NCI-H2227 (cell line): Measurements from ENCODE around the gene LIX1.
"Not testable (repeated sequence)": the region's sequence is repeated elsewhere in the genome, so short reads cannot be mapped to it uniquely, and the experiment has no call there.

ENCODE experiments used
- DNase-seq: peaks from one replicate; lab custom pipeline; 2025; ENCODE audit not compliant: unreplicated experiment; lab: John Stamatoyannopoulos, UW

Gene LIX1

GRCh38 chr5:97141539-97141938, 872 bp downstream of the LIX1 start:
- DNase-seq = no peak

DNA sequence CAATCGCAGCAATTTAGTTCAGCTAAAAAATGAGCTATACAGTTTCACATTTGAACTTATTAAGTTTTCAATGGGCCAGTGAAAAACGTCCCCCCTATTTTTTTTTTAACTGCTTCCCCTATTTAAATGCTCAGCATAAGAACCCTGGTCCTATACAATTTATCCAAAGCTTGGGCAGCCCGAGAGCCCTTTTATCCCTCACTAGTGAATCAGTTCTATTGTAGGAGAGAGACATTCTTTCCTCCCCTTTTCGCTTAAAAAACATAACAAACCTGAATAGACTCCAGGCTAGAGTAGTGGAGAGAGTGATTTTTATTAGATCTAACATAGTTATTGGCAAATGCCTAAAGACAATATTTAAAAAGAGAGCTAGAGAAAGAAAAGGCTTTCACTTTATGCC, 1.4 kb downstream of the LIX1 start:
- DNase-seq = no peak

DNA sequence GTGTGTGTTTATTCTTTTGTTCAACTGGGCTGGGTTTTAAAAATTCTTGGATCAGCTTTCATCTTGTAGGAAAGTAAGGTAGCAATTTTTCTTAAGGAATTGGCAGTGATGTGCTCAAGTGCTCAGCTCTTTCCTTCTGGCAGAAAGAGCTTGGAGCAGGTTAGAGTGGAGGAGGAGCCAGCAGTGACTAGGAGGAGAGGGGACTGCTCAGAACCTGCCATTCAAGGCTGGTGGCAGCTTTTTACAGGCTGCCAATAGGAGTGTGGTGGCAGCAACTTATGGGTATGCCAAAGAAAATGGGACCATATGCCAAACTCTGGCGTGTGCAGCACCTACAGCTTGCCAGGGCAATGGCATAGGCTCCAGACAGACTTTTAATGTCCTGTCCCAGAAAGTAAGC, 2.2 kb downstream of the LIX1 start:
- DNase-seq = not testable (repeated sequence)

- DNase-seq = no peak
Measured at GRCh38 chr5:97136475-97136874, 5.9 kb downstream of the LIX1 start.

- no peak for DNase-seq
Measured at GRCh38 chr5:97135868-97136267, 6.5 kb downstream of the LIX1 start.

DNA sequence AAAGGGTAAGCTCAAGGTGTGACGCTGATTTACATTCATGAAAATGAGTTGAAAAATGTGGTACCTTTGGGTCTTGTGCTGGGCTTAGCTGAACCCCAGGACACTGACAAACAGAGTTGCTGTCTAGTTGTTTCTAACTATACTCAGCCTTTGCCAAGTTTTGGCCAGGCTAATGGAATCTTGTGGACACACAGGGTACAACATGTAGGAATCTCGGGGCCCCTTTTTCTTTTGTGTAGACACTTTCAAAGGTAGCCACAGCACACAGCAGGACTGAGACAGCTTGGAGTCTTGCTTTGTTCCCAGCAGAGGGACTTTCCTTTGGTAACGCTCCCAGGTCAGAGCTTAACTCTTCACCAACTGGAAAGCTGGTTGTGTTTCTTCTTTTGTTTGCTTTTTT, 7.8 kb downstream of the LIX1 start:
- DNase-seq = no peak

- no peak for DNase-seq
Measured at GRCh38 chr5:97133101-97133500, 9.3 kb downstream of the LIX1 start.

DNA sequence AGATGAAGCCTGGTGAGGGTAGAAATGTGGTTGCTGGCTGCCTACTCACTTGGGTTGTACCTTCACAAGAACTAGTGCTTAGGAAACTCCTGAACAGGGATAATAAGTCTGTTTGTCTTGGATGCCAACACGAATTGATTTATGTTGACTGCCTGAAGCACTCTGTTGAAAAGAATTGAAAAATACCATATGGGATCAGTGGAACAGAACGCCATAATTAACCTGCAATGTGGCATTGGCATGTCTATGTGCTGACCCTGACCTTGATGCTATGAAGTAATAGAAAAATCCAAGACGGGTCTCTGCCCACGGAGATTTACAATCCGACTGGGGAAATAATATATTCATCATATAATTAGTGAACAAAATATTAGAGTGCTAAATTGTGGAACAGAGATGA, 10.5 kb downstream of the LIX1 start:
- DNase-seq = no peak

GRCh38 chr5:97131139-97131710, 11.2 kb downstream of the LIX1 start:
- DNase-seq = no peak

DNA sequence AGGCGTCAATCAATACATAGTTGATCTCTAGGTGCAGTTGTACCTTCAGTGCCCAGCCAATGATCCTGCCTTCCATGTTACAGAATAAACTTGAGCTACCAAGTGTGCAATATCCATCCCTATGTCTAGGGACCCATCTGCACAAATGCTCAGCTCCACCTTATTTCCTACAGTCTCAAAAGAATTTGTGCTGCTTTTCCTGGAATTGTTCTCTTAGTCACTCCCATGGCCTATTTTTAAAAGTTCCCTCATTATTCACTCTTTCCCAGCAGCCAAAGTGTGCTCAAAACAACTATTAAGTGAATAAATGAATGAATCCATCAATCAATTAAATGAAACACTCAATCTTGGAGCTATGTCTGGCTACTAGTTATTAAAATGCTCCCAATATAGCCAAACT, 14.7 kb downstream of the LIX1 start:
- no peak for DNase-seq

GRCh38 chr5:97125125-97125683, 17.2 kb downstream of the LIX1 start:
- no peak for DNase-seq

DNA sequence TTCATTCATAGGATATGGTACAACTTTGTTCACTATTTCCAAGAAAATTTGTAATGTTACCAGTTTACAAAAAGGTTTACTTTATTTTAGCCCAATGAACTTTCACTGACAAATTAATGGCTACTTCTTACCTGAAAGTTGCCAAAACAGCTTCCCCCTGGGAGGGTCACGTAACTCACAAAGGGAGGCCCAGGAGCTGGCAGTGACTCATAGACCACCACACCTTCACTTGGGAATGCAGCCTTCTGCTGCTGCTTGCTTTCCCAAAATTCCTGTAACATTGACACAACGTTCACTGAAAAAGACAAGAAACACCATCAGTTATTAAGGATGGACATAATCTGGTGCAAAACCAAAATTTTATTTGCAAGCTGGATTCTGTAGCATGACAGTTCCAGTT, 18.1 kb downstream of the LIX1 start:
- no peak for DNase-seq

GRCh38 chr5:97121848-97122247, 20.6 kb downstream of the LIX1 start:
- DNase-seq = no peak

DNA sequence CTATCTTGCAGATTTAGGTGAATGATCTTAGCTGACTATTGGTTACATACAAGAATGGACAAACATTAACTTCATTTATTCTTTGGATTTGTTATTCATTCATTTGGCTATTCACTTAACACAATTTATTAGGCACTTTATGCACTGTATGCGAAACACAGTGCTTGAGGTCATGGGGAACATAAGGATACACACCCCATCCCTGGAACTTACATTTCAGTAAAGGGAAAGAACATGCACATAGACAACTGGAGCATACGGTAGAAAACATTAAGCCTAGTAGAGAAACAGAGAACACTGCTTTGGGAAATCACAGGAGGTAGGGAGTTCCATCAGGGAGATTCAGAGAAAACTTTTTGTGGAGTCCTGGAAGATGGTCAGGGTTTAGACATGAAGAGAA, 22.2 kb downstream of the LIX1 start:
- no peak for DNase-seq

DNA sequence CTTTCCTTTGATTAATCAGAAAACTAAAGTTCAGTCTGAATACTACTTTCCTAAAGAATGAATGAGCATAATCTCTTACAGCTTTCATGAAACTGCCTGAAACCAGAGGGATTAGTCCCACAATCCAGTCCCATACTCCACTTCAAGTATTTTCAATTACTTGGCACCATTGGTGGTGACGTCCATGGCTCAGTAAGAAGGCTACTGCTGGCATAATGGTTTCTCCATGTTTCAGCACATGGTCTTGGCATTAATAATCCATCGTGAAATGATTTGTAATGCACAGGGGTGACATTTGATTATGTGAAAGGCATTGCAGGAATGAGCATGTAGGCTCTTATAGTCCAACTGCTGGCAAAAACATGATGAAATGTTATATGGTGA, 23.4 kb downstream of the LIX1 start:
- no peak for DNase-seq

DNA sequence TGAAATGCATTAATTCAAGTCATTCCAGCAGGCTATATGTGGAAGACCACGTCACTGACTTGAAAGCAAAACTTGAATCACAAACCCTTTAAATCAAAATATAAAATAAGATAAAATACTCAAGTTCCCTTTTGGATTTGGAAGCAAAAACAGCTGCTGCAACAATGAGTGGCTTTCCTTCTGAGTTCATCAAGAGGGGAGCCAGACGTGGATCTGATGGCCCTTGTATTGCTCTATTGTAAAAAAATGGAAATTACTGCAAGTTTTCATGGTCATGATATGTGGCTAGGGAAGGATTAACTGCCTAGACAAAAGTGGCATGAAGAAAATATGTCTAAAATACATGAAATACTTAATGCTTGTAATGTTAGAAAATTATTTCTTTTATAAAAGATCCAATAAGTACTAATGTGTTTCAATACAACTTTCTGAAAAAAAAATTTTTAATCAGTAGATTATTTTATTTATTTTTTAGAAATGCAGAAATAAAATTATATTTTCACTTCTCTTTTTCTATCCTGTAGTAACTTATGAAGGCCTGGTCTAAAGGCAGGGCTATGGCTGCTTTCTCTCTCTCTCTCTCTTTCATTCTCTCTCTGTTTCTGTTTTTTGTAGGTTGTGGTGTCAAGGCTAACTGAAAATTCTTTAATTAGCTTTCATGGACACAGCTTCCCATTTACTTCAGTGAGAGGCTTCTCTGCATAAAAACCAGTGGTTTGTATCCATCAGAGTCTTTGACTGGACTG, 24.0 kb downstream of the LIX1 start:
- DNase-seq = no peak

DNA sequence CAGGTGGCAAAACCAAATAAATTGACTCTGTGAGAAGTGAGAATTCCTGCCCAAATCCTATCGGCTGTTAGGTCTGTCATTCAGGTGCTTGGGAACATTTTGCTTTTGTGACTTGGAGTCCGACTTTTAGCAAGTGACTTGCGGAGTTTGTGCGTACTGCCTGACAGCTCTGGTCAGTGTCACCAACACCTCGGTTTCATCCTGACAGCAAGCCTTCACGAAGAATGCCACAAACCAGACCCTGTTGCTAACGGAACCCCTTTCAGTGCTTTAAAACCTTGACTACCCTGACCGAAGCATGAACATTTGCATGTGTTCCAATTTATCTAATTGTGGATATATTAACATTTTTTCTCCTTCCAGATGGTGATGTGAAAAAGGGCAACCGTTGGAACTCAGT, 26.5 kb downstream of the LIX1 start:
- DNase-seq = no peak

DNA sequence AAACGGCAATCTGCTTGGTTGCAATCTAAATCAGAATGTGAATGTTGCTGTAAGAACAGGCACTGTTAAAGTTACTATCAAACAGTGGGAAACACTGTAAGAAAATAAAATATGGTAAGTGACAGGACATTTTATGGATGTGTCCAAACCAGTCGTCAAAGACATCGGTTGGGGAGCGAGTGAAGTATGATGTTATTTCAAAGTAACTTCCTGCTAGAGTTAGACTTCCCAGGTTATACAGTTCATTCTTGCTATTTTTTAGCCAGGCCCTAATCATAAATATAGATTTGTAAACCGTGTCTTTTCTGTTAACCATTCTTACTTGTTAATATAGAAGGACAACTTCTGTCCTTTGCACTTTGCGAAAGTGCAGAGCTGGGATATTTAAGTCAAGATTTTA, 30.2 kb downstream of the LIX1 start:
- DNase-seq = no peak

- DNase-seq = no peak
Measured at GRCh38 chr5:97111616-97112015, 30.8 kb downstream of the LIX1 start.

- no peak for DNase-seq
Measured at GRCh38 chr5:97111004-97111403, 31.4 kb downstream of the LIX1 start.

- DNase-seq = peak; percentile 3
Measured at GRCh38 chr5:97107318-97107717, 35.1 kb downstream of the LIX1 start.

GRCh38 chr5:97106216-97106581, 36.2 kb downstream of the LIX1 start:
- no peak for DNase-seq
